NCI-H2227 (cell line): ENCODE measurements around the gene SNPH.

Source experiments
- DNase-seq: peaks from one replicate; lab custom pipeline; 2025; ENCODE audit not compliant: unreplicated experiment; lab: John Stamatoyannopoulos, UW

Gene SNPH

DNA sequence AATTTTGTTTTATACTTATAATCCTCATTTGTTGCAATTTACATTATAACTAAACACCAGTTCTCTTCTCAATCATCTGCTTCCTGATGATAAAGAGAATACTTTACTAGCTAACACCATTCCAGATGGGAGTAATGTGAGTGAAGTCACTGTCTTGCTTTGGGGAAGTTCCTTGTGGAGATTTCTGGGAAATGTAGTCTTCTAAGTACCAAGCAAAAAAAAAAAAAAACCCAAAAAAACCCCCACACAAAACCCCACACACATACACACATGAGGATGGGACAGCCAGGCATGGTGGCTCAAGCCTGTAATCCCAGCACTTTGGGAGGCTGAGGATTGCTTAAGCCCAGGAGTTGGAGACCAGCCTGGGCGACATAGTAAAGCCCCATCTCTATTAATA lies 2.2 kb upstream of the SNPH start:
- no peak for DNase-seq

DNA sequence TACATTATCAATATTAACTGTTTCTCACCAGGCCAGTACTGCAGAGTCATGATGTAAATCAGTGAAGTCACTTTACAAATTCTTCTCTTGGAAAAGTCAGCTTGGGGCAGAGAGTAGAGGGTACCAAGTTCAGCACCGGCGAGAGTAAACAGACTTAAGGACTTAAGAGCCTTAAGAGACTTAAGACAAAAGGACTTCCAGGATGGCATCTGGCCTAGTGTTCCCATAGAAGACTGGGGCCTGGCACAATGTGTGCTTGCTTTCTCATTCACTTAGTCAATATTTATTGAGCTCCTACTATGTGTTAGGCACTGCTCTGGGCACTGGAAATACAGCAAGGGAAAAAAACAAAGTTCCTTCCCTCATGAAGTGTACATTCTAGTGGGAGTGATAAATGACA lies 1.4 kb upstream of the SNPH start:
- no peak for DNase-seq

DNA sequence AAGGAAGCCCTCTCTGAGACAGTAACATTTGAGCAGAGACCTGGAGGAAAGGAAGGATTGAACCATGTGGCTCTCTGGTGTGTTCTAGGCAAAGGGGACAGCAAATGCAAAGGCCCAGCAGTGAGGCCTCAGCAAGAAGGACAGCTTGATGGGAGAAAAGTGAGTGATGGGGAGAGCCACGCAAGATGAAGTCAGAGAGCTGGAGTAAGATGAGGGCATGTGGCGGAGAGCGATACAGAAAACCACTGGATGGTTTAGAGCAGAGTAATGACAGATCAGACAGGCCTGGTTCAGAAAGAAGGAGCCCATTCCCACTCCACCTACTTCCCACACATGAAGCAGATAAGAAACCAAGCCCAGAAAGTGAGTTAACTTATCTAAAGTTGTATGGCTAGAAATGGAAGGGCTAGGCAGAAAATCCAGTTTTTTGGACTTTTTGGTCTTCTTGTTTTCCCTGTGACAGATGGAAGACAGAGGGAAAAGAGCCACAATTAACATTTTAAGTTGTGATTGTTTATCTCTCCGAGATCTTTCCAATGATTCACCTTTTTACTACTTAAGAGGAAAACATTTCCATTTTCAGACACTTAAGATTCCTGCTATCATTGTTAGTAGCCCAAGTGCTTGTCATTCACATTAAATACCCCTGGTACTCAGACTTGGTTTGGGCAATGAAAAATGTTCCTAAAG lies 723 bp upstream of the SNPH start:
- no peak for DNase-seq

DNA sequence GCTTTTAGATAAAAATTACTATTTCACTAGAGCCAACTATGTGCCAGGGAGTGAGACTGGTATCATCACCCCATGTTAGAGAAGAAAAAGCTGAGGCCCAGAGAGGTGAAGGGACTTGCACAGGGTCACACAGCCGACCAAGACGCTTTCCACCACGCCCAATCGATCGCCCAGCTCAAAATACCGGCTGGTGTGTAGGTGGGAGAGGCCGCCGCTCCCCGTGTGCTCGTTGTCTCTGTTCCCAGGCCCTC lies 253 bp upstream of the SNPH start:
- no peak for DNase-seq

DNA sequence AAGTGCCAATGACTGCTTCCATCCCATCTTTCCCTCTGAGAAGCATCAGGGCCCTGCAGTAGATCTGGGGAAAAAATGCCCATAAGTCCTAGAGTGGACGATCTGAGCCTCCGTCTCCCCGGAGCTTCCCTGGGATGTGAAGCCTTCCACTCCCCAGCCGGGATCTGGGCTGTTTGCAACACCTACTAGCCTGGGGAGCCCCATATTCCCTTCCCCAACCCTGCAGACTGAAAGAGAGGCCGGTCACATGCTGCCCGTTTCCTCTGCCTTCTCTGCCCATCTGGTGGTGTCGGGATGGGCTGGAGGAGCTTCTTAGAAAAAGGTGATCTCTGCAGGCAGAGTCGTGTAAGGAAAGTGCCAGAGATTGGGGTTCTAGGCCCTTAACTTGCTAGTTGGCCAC lies 1.1 kb downstream of the SNPH start:
- no peak for DNase-seq

DNA sequence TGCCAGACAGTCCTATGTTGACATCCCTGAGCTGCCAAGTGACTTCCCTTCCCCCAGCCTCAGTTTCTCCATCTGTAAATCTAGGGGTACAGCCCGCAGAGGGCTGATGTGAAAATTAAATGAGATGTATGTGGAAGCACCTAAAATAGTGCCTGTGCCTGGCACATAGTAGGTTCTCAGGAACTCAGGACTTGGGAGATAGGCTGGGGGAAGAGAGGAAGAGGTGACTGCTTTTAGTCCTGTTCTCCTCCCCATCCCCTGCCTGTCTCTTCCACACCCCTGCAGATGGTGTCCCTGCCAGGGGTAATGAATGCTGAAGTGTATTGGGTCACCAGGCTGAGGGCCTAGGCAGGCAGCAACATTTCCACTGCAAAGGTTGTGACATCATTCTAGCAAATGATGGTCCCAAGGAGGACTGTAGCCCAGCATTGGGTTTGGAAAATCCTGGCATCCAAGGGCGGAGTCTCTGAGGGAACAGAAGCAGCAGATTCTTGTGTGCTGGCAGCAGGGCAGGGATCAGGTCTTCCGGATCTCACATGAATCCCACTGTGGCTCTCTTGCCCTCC lies 1.8 kb downstream of the SNPH start:
- no peak for DNase-seq

DNA sequence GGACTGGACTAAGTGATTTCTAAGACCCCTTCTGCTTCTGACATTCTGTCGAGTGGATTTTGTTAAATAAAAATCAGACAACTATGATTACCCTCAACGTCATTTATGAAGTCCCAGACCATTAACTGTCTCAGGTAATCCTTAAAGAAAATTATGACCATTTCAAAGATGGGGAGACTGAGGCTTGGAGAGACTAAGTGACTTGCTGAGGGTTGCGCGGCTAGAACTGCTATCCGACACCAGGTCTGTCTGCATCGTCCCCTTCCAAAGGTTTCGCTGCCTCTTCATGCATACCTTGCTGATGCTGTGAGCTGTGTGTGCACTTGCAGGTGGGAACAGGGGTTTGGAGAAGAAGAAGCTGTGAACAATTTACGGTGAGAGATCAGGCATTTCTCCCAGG lies 3.1 kb downstream of the SNPH start:
- DNase-seq = no peak

DNA sequence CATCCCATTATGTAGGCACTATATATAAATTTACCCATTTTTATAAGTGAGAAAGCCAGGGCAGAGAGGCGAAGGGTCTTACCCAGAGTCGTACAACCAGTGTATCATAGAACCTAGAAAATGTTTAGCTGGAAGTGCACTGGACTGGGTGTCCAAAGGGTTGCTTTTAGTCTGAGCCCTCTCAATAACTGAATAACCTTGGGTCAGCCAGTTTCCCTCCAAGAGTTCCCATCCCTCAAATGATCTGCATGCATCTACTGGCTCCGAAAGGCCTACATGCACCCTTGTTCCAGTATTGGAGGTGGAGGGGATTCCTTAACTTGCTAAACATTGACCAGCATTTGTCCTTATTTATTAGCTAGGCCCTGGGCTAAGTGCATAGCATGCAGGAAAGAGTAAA lies 3.8 kb downstream of the SNPH start:
- DNase-seq = no peak

DNA sequence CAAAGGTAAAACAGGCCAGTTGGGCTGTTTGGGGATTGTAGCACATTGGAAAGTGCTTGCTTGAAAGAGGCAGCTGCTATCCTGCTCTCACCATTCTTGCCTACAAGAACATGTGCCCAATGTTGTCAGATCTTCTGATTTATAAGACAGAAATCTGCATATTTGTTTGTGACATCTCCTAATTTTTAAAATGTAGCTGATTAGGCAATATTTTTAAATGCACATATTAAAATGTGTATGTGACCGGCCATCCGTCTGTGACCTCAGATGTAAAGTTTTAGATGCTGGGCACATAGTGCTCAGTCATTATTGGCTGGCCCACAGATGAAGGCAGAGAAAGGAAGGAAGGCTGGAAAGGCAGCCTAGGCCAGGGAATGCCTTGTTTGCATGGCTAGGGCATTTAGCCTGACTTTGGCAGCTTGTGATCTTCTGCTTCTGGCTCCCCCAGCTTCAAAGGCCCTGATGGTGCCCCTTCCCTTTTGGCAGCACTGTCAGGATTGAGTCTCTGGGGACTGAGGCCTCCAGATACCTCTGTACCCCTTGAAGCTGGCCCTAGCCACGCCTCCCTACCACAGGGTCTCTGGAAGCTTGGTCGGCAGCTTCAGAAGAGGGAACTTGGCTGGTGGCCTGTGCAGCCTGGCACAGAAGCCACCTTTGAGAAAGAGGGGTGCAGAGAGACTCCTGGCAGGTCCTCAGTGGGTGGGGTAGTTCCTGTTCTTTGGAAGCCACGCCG lies 6.4 kb downstream of the SNPH start:
- no peak for DNase-seq

DNA sequence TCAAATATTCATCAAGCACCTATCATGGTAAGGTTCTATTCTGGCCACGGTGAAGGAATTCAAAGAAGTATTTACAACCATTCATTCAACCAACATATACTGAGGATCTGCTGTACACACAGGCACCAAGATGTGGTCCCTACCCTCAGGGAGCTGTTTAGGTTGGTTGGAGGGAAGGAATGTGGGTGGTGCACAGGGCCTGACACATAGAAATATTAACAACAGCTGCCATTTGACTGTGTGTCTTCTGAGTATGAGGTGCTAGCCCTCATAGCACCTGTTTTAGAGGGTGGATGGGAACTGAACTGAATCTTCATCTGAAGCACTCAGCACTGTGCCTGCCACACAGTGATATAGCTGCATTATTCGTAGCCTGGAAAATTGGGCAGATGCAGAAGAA lies 7.3 kb downstream of the SNPH start:
- DNase-seq = no peak

DNA sequence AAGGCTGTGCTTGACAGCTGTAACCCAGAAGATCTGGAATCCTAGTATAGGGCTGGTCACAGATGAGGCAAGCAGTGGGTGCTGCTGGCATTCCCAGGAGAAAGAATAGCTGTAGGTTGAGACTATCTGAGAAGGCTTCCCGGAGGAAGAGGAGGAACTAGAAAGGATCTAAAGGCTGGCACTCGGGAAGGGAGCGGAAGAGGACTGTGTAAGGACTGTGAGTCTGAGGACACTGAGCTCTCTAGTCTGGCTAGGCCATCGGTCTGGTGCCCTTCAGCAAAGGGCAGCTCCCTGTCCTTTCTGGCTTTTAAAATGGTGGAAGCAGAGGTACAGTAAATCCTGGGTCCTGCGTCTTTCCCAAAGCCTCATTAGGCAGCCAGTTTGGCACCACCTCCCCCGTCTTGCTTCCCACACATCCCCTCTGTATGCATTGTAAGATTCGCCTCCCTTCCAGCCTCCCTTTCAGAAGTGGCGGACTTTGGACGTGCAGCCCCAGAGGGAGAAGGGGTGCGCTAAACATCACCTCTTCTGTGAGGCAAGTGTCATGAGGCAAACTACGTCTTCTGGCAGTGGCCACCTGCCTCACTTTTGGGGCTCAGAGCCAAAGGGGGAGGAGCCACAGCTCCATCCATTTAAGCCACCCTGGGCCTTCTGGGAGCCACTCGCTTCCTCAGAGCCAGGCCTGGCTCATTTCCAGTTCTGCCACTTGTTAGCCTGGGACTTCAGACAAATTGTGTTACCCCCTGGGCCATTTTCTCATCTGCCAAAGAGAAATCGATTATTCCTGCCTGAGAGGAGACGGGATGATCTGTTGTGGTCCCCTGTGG lies 8.6 kb downstream of the SNPH start:
- no peak for DNase-seq

DNA sequence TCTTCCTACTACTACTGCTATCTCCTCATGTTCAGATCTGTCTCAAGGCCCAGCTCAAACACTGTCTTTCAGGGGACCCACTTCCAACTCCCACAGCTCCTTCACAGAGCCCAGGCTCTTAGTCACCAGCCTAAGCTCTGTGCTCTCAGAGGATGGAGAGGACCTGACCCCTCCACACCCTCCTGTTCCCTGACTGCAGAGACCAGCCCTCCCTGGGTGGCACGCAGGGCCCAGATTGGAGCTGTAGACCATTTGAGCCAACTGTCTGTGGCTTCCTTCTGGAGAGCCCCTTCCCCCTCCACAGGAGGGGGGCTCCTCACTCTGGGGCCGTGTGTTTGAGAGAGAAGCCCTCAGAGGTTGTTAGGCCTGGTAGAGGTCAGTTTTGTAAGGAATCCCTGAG lies 9.8 kb downstream of the SNPH start:
- no peak for DNase-seq

DNA sequence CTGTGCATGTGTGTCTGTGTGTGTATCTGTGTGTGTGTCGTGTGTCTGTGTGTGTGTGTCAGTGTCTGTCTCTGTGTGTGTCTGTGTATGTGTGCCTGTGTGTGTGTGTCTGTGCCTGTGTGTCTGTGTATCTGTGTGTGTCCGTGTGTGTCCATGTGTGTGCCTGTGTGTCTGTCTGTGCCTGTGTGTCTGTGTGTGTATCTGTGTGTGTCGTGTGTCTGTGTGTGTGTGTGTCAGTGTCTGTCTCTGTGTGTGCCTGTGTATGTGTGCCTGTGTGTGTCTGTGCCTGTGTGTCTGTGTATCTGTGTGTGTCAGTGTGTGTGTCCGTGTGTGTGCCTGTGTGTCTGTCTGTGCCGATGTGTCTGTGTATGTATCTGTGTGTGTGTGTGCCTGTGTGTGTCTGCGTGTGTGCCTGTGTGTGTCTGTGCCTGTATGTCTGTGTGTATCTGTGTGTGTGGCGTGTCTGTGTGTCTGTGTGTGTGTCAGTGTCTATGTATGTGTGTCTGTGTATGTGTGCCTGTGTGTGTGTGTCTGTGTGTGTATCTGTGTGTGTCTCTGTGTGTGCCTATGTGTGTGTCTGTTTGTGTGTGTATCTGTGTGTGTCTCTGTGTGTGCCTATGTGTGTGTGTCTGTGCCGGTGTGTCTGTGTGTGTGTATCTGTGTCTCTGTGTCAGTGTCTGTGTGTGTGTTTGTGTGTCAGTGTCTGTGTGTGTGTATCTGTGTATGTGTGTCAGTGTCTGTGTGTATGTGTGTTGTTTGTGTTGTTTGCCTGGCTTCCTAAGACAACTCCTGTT lies 11.6 kb downstream of the SNPH start:
- no peak for DNase-seq

DNA sequence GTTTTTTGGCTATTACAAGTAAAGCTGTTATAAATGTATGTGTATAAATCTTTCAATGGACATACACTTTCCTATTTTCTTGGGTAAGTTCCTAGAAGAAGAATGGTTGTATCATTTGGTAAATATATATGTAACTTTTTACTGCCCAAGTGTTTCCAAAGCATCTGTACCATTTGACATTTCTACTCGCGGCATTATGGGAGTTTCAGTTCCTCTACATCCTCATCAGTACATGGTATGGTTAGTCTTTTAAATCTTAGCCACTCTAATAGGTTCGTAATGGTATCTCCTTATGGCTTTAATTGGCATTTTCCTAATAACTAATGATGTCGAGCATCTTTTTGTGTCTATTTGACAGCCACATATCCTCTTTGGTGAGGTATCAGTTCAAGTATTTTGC lies 12.9 kb downstream of the SNPH start:
- DNase-seq = no peak

DNA sequence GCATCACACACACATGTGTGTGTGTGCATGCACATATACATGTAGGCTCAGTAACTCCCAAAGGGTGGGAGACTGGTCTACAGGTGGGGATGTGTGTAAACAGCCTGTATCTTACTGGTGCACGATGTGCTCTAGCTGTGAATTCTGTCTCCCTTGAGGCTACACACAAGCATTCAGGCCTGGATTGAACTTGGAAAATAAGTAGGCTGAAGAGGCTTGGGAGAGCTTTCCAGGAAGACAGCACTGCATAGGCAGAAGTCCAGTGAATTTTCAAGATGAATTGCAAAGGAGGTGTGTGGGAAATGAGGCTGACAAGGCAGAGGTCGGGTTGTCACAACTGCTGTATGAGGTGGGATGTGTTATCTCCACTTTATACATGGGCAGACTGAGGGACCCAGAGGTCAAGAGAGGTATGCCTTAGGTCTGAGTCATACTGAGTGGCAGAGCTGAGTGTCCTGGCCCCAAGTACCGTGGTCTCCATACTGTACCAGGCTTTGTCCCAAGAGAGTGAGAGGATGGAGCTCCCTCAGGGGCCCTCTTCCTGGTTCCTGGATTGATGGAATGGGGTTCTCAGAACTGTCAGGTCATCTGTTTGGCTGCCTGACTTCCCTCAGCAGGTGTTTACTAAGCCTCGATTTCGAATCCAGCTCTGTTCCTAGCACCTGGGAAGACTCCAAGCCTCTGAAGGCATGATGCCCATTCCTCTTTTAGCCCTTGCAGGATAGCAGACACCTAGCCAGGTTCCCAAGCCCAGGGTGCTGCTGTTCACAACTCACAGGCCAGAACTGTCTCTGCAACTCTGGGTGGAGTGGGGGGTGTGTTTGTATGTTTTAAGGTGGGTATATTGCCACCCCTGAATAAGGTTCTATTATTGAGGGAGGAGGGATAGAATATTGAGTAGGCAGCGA lies 14.4 kb downstream of the SNPH start:
- DNase-seq = no peak

DNA sequence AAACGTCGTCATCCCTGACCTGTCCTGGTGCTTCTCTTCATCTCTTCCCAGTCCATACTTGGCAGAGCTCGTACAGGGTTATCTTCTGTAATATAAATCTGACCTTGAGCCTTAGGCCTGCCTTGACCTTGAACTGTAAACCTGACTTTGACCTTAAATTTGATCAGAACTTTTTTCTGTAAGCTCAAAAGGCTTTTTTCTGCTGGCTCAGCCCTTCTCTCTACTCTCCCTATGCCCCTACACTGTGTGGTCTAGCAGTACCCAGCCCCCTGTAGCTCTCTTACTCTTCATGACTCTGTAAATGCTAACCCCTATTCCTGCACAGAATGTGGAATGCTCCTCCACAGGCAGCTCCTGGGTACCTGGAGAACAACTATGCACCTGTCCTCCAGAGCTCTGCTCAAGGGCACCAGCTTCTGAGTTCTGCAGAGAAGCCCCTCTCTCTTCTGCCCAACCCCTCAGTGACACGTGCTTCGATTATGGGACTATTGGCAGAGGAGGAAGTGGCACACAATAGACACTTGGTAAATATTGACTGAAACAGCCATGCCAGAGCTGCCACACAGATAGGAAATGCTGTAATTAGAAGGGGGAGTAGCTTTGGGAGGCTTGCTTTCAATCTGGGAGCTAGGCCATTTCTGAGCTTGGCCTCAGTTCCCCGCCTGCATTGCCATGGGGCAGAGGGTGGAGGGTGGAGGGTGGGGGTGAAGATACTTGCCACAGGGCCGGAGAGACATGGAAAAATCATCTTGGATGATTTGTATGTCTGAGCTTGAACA lies 15.4 kb downstream of the SNPH start:
- DNase-seq = no peak

DNA sequence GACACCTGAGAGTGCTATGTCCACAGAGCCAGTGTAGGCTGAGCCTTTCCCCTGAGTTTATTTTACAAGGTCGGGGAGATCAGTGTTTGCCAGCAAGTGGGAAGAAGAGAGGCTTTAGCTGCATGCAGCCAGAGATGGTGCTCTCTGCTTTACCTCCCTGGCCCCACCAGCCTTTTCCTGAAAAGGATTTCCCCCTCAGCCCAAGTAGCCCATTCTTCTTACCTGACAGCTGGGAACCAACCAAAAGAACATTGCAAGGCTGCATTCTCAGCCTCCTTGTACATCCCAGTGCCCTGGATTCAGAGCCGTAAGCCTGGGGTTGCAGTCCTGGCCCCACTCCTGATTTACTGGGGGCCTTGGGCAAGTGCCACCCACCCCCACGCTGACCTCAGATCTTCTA lies 16.9 kb downstream of the SNPH start:
- no peak for DNase-seq

DNA sequence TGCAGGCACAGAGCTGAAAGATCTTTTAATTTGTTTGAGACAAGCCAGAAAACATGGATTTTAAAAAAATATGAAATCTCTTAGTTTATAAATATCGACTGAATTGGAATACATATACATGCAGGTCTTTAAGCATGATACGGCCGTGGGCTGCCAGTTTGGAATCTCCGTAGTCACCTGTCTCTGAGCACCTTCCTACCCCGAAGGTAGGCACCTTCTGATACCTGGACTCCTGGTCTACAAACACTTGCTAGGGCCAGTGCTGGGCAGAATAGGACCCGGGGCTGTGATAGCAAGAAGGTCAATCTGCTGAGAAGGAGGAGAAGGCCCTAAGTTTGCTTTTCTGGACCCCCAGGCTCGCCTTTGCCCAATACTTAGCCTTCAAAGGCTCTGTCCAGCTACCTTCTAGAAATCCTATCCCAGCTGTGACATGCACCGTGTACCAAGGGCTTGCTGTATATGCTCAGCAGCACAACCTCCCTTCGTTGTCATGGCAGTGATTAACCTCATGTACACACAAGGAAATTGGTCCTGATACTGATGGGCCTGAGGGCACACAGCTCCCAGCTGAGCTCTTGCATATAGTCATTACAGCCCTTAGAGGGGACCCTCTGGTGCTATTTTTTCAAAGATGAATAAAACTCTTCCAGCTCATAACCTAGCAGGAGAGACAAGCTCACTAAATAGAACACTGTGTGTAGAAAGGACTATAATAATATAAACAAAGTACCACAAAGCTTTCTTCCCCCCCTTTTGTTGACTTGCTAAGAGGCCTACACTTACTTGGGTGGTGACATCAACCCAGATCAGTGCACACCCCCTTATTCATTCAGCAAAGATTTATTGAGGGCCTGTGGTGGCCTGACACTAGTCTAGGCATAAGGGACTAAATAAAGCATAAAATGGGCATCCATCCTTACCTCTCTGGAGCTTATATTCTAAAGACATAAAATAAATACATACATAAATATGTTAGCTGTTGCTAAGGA lies 17.7 kb downstream of the SNPH start:
- peak; percentile 63 for DNase-seq
